IMR-90 (cell line): ENCODE results near the gene PODXL2. TPM values are rescaled to one million over a fixed set of nuclear protein-coding genes. Genes with fewer than 3 reads are reported as not detected.

Experiments used
- ATAC-seq: fragments of 200-7000 bp; cut with Tn5 transposase; 2 replicates; pipeline ENCODE4 v1.9.1; 2020; ENCODE audit warnings: low read depth, mild to moderate bottlenecking, moderate library complexity
- BruUV-seq: library from RNA; stranded (reverse); fragments of 400-500 nt; replicated peaks from 2 replicates; lab custom pipeline; 2021; lab: Mats Ljungman, UMichigan
- CTCF ChIA-PET: fragments of 300-600 bp; formaldehyde crosslinking; extraction: SDS; loops from one replicate; lab custom pipeline; 2021; ENCODE audit warnings: antibody characterized with exemption; lab: Yijun Ruan, JAX
- POLR2A ChIA-PET: fragments of 300-600 bp; sonication (Branson Sonifier 250); formaldehyde crosslinking; loops from one replicate; lab custom pipeline; 2022; ENCODE audit warnings: antibody characterized with exemption; ENCODE audit not compliant: unreplicated experiment; lab: Charles Lee
- DNase-seq: peaks from one replicate; pipeline ENCODE4 v3.0.0; 2013
- H2AFZ ChIP-seq: replicated peaks from 2 replicates; pipeline ENCODE3; 2013; ENCODE audit warnings: low read length, mild to moderate bottlenecking; ENCODE audit not compliant: poor library complexity
- H2AK5ac ChIP-seq: 2 replicates; pipeline ENCODE4 v1.6.1; 2013; ENCODE audit warnings: low read depth, low read length, inconsistent platforms
- H2AK9ac ChIP-seq: replicated peaks from 2 replicates; pipeline ENCODE3; 2013; ENCODE audit warnings: mild to moderate bottlenecking, low read depth, low read length, moderate library complexity; ENCODE audit not compliant: poor library complexity
- H2BK120ac ChIP-seq: 2 replicates; pipeline ENCODE4 v1.6.1; 2013; ENCODE audit warnings: low read depth, low read length, inconsistent platforms
- H2BK15ac ChIP-seq: 3 replicates; pipeline ENCODE4 v1.6.1; 2013; ENCODE audit warnings: low read depth, low read length, inconsistent platforms
- H2BK20ac ChIP-seq: 2 replicates; pipeline ENCODE4 v1.6.1; 2013; ENCODE audit warnings: low read depth, mild to moderate bottlenecking, inconsistent platforms, low read length, moderate library complexity
- H2BK5ac ChIP-seq: 2 replicates; pipeline ENCODE4 v1.6.1; 2013; ENCODE audit warnings: mild to moderate bottlenecking, low read depth, low read length, inconsistent platforms; ENCODE audit not compliant: poor library complexity, severe bottlenecking
- H3K14ac ChIP-seq: replicated peaks from 2 replicates; pipeline ENCODE4 v1.6.1; 2013; ENCODE audit warnings: low read depth, low read length, inconsistent platforms
- H3K18ac ChIP-seq: 2 replicates; pipeline ENCODE4 v1.6.1; 2013; ENCODE audit warnings: low read depth, low read length, control low read depth
- H3K23ac ChIP-seq: 2 replicates; pipeline ENCODE4 v1.6.1; 2013; ENCODE audit warnings: low read depth, low read length, inconsistent platforms
- H3K27ac ChIP-seq: 2 replicates; pipeline ENCODE4 v1.5.1; 2013; ENCODE audit warnings: mild to moderate bottlenecking, control low read depth, low read length; ENCODE audit not compliant: insufficient read depth
- H3K27me3 ChIP-seq: 2 replicates; pipeline ENCODE4 v1.6.1; 2013; ENCODE audit warnings: low read length; ENCODE audit not compliant: control insufficient read depth, insufficient read depth
- H3K36me3 ChIP-seq: 2 replicates; pipeline ENCODE4 v1.6.1; 2013; ENCODE audit warnings: low read length, mixed read lengths; ENCODE audit not compliant: control insufficient read depth, insufficient read depth
- H3K4ac ChIP-seq: 2 replicates; pipeline ENCODE4 v1.6.1; 2013; ENCODE audit warnings: low read depth, low read length, inconsistent platforms
- H3K4me1 ChIP-seq: 2 replicates; pipeline ENCODE4 v1.6.1; 2013; ENCODE audit warnings: low read length, mixed read lengths; ENCODE audit not compliant: control insufficient read depth, insufficient read depth
- H3K4me2 ChIP-seq: 2 replicates; pipeline ENCODE4 v1.6.1; 2013; ENCODE audit warnings: low read depth, mild to moderate bottlenecking, control low read depth, low read length, moderate library complexity
- H3K4me3 ChIP-seq: 2 replicates; pipeline ENCODE4 v1.5.1; 2013; ENCODE audit warnings: low read depth, mild to moderate bottlenecking, control low read depth, low read length, moderate library complexity; ENCODE audit not compliant: insufficient read depth
- H3K56ac ChIP-seq: 2 replicates; pipeline ENCODE4 v1.6.1; 2013; ENCODE audit warnings: low read length, inconsistent platforms; ENCODE audit not compliant: insufficient read depth; ENCODE audit errors: extremely low read depth
- H3K79me1 ChIP-seq, 2 experiments: 2 replicates each; pipeline ENCODE4 v1.6.1; 2013; ENCODE audit warnings: low read length in 2 of 2, inconsistent platforms in 1 of 2, low read depth in 1 of 2
- H3K9ac ChIP-seq: 2 replicates; pipeline ENCODE4 v1.6.1; 2013; ENCODE audit warnings: low read depth, low read length, control low read depth
- H3K9me1 ChIP-seq: 2 replicates; pipeline ENCODE4 v1.6.1; 2013; ENCODE audit warnings: low read length, inconsistent platforms; ENCODE audit not compliant: insufficient read depth
- H3K9me3 ChIP-seq: 2 replicates; pipeline ENCODE4 v1.6.1; 2013; ENCODE audit warnings: low read length; ENCODE audit not compliant: control insufficient read depth, insufficient read depth
- H4K20me1 ChIP-seq: 2 replicates; pipeline ENCODE4 v1.6.1; 2013; ENCODE audit warnings: low read length, inconsistent platforms; ENCODE audit not compliant: insufficient read depth
- H4K5ac ChIP-seq: 2 replicates; pipeline ENCODE4 v1.6.1; 2013; ENCODE audit warnings: mild to moderate bottlenecking, low read depth, low read length, control low read depth
- H4K8ac ChIP-seq, 2 experiments: 2 replicates each; pipeline ENCODE4 v1.6.1; 2013; ENCODE audit warnings: low read depth in 2 of 2, low read length in 2 of 2, control low read depth in 1 of 2, inconsistent platforms in 1 of 2
- H4K91ac ChIP-seq: 2 replicates; pipeline ENCODE4 v1.6.1; 2013; ENCODE audit warnings: low read depth, low read length, inconsistent platforms; ENCODE audit not compliant: insufficient read depth
- BHLHE40 ChIP-seq: fragments of 150-350 bp; IDR thresholded peaks from 2 replicates; pipeline ENCODE4 v1.6.1; 2016; ENCODE audit warnings: mild to moderate bottlenecking, low read depth, low read length
- CEBPB ChIP-seq: IDR thresholded peaks from 2 replicates; pipeline ENCODE4 v1.6.1; 2012; ENCODE audit warnings: low read depth, low read length, improper control_type of control experiment
- CHD1 ChIP-seq: IDR thresholded peaks from 2 replicates; pipeline ENCODE4 v1.6.1; 2012; ENCODE audit warnings: low read depth, low read length, improper control_type of control experiment
- MXI1 ChIP-seq: IDR thresholded peaks from 2 replicates; pipeline ENCODE4 v1.6.1; 2012; ENCODE audit warnings: low read depth, mild to moderate bottlenecking, low read length, moderate library complexity, borderline replicate concordance
- NFE2L2 ChIP-seq: fragments of 150-350 bp; IDR thresholded peaks from 2 replicates; pipeline ENCODE4 v1.6.1; 2016; ENCODE audit warnings: low read depth, mild to moderate bottlenecking, low read length
- POLR2A ChIP-seq: IDR thresholded peaks from 2 replicates; pipeline ENCODE4 v1.6.1; 2012; ENCODE audit warnings: mild to moderate bottlenecking, low read depth, low read length
- RAD21 ChIP-seq: IDR thresholded peaks from 2 replicates; pipeline ENCODE4 v1.6.1; 2012; ENCODE audit warnings: low read length, improper control_type of control experiment
- RCOR1 ChIP-seq: IDR thresholded peaks from 2 replicates; pipeline ENCODE4 v1.6.1; 2012; ENCODE audit warnings: mild to moderate bottlenecking, low read length, improper control_type of control experiment; ENCODE audit not compliant: insufficient replicate concordance
- USF2 ChIP-seq: fragments of 150-350 bp; IDR thresholded peaks from 2 replicates; pipeline ENCODE4 v1.6.1; 2017; ENCODE audit warnings: mild to moderate bottlenecking, antibody characterized with exemption, low read length, low read depth
- WGBS, 2 experiments: methylation state at CpG; one replicate each; pipeline versions ENCODE4 v1.1.5 to v1.1.7; 2013; ENCODE audit warnings: missing lambda C conversion rate in 2 of 2; ENCODE audit not compliant: insufficient read length in 1 of 2; ENCODE audit errors: extremely low coverage in 2 of 2; 5-methylcytosine and 5-hydroxymethylcytosine counted together
- dilution Hi-C: fragments of 300-500 bp; cut with HindIII; formaldehyde crosslinking; loops from one replicate; pipeline ENCODE4 v1.14.3; 2018; ENCODE audit warnings: low sequenced_read_pairs; ENCODE audit not compliant: unreplicated experiment
- in situ Hi-C: fragments of 300-500 bp; cut with MboI; formaldehyde crosslinking; loops from 3 replicates; pipeline ENCODE4 v1.14.3; 2019; ENCODE audit warnings: low sequenced_read_pairs, inconsistent platforms, mixed read lengths
- intact Hi-C: fragments of 100-400 bp; cut with micrococcal nuclease; formaldehyde crosslinking; loops from 2 replicates; pipeline ENCODE4 v1.10.0; 2022
- polyA plus RNA-seq, 3 experiments: library from polyadenylated mRNA; depleted of rRNA; stranded (reverse); fragments of >200 nt; gene quantifications; 2 replicates each; pipeline ENCODE4 v1.2.3, GENCODE V29; 2012; ENCODE audit warnings: low replicate concordance in 1 of 3
- total RNA-seq: library from RNA; depleted of rRNA; stranded (reverse); fragments of >200 nt; gene quantifications from 2 replicates; pipeline ENCODE4 v1.2.3, GENCODE V29; 2012

Gene PODXL2
- total and polyA plus RNA-seq, 2 of the 4 experiments (the other 2 are of a cell fraction): 1.6 to 5.4 TPM

- no peak overlapping the region for H3K56ac ChIP-seq
- intact Hi-C loops: no loop called here
These were observed 750 bp downstream of the PODXL2 start for GRCh38 chr3:127629467-127630403.

More at GRCh38 chr3:127629467-127630403, 750 bp downstream of the PODXL2 start:
- ATAC-seq: no peak; the same call in 1 of the 2 replicates
- no peak overlapping the region for H3K18ac ChIP-seq
- no peak overlapping the region for H4K8ac ChIP-seq
- H4K91ac ChIP-seq: no peak overlapping the region
- H2BK15ac ChIP-seq: no peak overlapping the region
- ChIA-PET CTCF (no interaction called here), POLR2A (no interaction called here)
- H3K4me1 ChIP-seq: peaks cover 3% of the 10 kb centered on the region; the same call in 1 of the 2 replicates
- no peak overlapping the region for H3K4ac ChIP-seq
- DNase-seq: no peak
- peaks cover 42% of the 10 kb centered on the region for H3K27me3 ChIP-seq
- no peak overlapping the region for H2BK120ac ChIP-seq
- no peak overlapping the region for H3K23ac ChIP-seq
- no peaks in the 10 kb centered on the region for H3K36me3 ChIP-seq
- H4K5ac ChIP-seq: no peak overlapping the region
- no peak overlapping the region for H2BK5ac ChIP-seq
- in situ Hi-C loops (no loop called here), dilution Hi-C loops (no loop called here)
- peaks cover 9% of the 10 kb centered on the region for H3K9me1 ChIP-seq
- H3K4me2 ChIP-seq: peak overlapping the region; percentile 89
- H2AK9ac ChIP-seq: no peak overlapping the region
- H3K27ac ChIP-seq: no peak overlapping the region
- TF ChIP-seq USF2 (no peak), BHLHE40 (no peak), CEBPB (no peak), POLR2A (no peak), RCOR1 (no peak), MXI1 (no peak), CHD1 (no peak), NFE2L2 (no peak), RAD21 (no peak)
- no TSS peak for BruUV-seq
- 18% methylated on average over 47 of the region's 65 CpGs; no CpG with 5 or more reads in 1 of the 2 experiments for WGBS, 2 experiments
- no peak overlapping the region for H3K9ac ChIP-seq
- H3K79me1 ChIP-seq: no peaks in the 10 kb centered on the region
- H2AK5ac ChIP-seq: no peak overlapping the region
- no peak overlapping the region for H2BK20ac ChIP-seq
- H4K20me1 ChIP-seq: peaks cover 10% of the 10 kb centered on the region; the same call in 1 of the 2 replicates
- peak overlapping the region; percentile 35 for H3K4me3 ChIP-seq
- 0 out of 2 replicates have a peak, but pooled peaks cover 2% of the 10 kb centered on the region for H3K9me3 ChIP-seq
- no peak overlapping the region for H3K14ac ChIP-seq
- peak overlapping the region; percentile 85 for H2AFZ ChIP-seq
